Measurements from ENCODE around the gene RNF225. TPM values are rescaled to one million over a fixed set of nuclear protein-coding genes. Genes with fewer than 3 reads are reported as not detected.
A peak's percentile ranks its signal among the peaks of the same experiment; 100 is the strongest.

Gene RNF225
- total and polyA plus RNA-seq, 9 of the 15 experiments (the other 6 are each of a cell fraction or from before 2014, with no cell fraction given) = 0.33 TPM; not detected in 8

GRCh38 chr19:58379246-58379645 is 16.2 kb upstream of the RNF225 start:
- ChIA-PET POLR2A (interaction anchor here (0.6 to 1.8 kb wide), 3 partner anchors 15 to 132 kb away, joined by 3 to 13 read pairs (median 6); partner anchors contain the start of gene ZNF497), CTCF (ENCODE audit: low intra/inter-chr PET ratio) (no interaction called here)
- Histone ChIP-seq H3K4me3 (no peak overlapping the region), H3K4me2 (ENCODE audit: insufficient read depth, low read length) (peak overlapping the region; percentile 99; the same call in 1 of the 2 replicates), H3K9me3 (replicated peaks; ENCODE audit: control insufficient read depth, insufficient read depth, low read depth, low read length) (no peaks in the 10 kb centered on the region), H3K36me3 (ENCODE audit: control insufficient read depth, insufficient read depth, low read length) (no peaks in the 10 kb centered on the region), H3K9me1 (ENCODE audit: control insufficient read depth, insufficient read depth, low read length) (no peaks in the 10 kb centered on the region), H3K27ac (ENCODE audit: extremely low read depth, low read depth, low read length) (no peak overlapping the region), H4K20me1 (replicated peaks; ENCODE audit: control insufficient read depth, insufficient read depth, low read length) (no peaks in the 10 kb centered on the region), H3K27me3 (ENCODE audit: control insufficient read depth in 2 of 2, insufficient read depth in 2 of 2, low read length in 2 of 2) (no peaks in the 10 kb centered on the region), H3K4me1 (replicated peaks in 1 of 2; ENCODE audit: control insufficient read depth in 2 of 2, insufficient read depth in 2 of 2, low read length in 2 of 2) (peaks cover 9 to 34% of the 10 kb centered on the region in 2 experiments; a peak in 3 of 5 replicates), H3K9ac (ENCODE audit: insufficient read depth in 1 of 2, low read depth in 2 of 2, low read length in 2 of 2) (peak overlapping the region in 1 of 2 experiments; percentile 93; a peak in 2 of 4 replicates), H3K79me2 (ENCODE audit: control insufficient read depth, insufficient read depth, low read length) (peaks cover 13% of the 10 kb centered on the region; the same call in 2 of the 3 replicates), H2AFZ (ENCODE audit: low read depth, low read length) (no peak overlapping the region)
- no peak for DNase-seq (ENCODE audit: extremely low read depth in 1 of 4, low spot score in 3 of 4)
- no peak for TF ChIP-seq ZBTB5 (IDR thresholded peaks at IDR 0.05)
- no peak for TF ChIP-seq SAP30 (IDR thresholded peaks at IDR 0.05; ENCODE audit: borderline replicate concordance, insufficient read depth, low read depth, low read length, poor library complexity, severe bottlenecking)
- no peak for TF ChIP-seq BHLHE40 (IDR thresholded peaks at IDR 0.05; ENCODE audit: low read length)
- TF ChIP-seq POLR2AphosphoS5 (IDR thresholded peaks at IDR 0.05; ENCODE audit: control insufficient read depth, insufficient read depth, low read depth, low read length) = no peak
- no peak for TF ChIP-seq GABPA (tag; conservative IDR thresholded peaks at IDR 0.05; ENCODE audit: low read depth)
- TF ChIP-seq FOXJ3 (CRISPR knock-in tag; IDR thresholded peaks at IDR 0.05) = no peak
- TF ChIP-seq ZC3H11A (IDR thresholded peaks at IDR 0.05; ENCODE audit: low read depth, low read length) = no peak
- TF ChIP-seq NFYB (IDR thresholded peaks at IDR 0.05; ENCODE audit: extremely low read depth, insufficient read length) = no peak
- no peak for TF ChIP-seq ZNF695 (CRISPR knock-in tag; IDR thresholded peaks at IDR 0.05)
- no peak for TF ChIP-seq IRF1 (CRISPR knock-in tag; IDR thresholded peaks at IDR 0.05; ENCODE audit: borderline replicate concordance)
- no peak for TF ChIP-seq NCOA1 (IDR thresholded peaks at IDR 0.05; ENCODE audit: low read depth)
- no peak for TF ChIP-seq GTF2F1 (IDR thresholded peaks at IDR 0.05; ENCODE audit: low read depth, low read length)
- TF ChIP-seq RBM22 (IDR thresholded peaks at IDR 0.05; ENCODE audit: low read depth, low read length, poor library complexity, severe bottlenecking) = no peak
- TF ChIP-seq BRD9 (IDR thresholded peaks at IDR 0.05; ENCODE audit: low read depth, partially characterized antibody) = no peak
- no peak for TF ChIP-seq DMBX1 (CRISPR knock-in tag; IDR thresholded peaks at IDR 0.05; ENCODE audit: borderline replicate concordance)
- intact Hi-C loops (cut with micrococcal nuclease) (no loop called here), in situ Hi-C loops (cut with MboI) (no loop called here)
- no TSS peak for BruUV-seq (replicated peaks)
- ATAC-seq = no peak
- no peak for FAIRE-seq
- 58% methylated on average over 6 of the region's 6 CpGs for WGBS (ENCODE audit: insufficient coverage, low coverage, missing lambda C conversion rate)
